Progenitor cell of endocrine pancreas (in vitro differentiated cells): ENCODE results near the gene MYO1E. TPM values are rescaled to one million over a fixed set of nuclear protein-coding genes. Genes with fewer than 3 reads are reported as not detected.

Source experiments
- DNase-seq: peaks from one replicate; pipeline ENCODE4 v3.0.0; 2021; ENCODE audit warnings: low spot score; ENCODE audit not compliant: unreplicated experiment
- H3K27ac Mint-ChIP-seq: 2 replicates; pipeline ENCODE4 v1.8.0; 2021; ENCODE audit warnings: mild to moderate bottlenecking, moderate library complexity, mixed read lengths
- H3K27me3 Mint-ChIP-seq: 2 replicates; pipeline ENCODE4 v1.8.0; 2021; ENCODE audit warnings: mixed read lengths
- H3K36me3 Mint-ChIP-seq: 2 replicates; pipeline ENCODE4 v1.8.0; 2022; ENCODE audit warnings: mixed read lengths; ENCODE audit not compliant: insufficient read depth
- H3K4me1 Mint-ChIP-seq: 2 replicates; pipeline ENCODE4 v1.8.0; 2021; ENCODE audit warnings: low read depth, mixed read lengths
- H3K4me3 Mint-ChIP-seq: 2 replicates; pipeline ENCODE4 v1.8.0; 2021; ENCODE audit warnings: low read depth, mild to moderate bottlenecking, moderate library complexity, mixed read lengths
- H3K9me3 Mint-ChIP-seq: 2 replicates; pipeline ENCODE4 v1.8.0; 2021; ENCODE audit warnings: low read depth, mixed read lengths
- total RNA-seq: library from RNA; stranded (reverse); gene quantifications from 2 replicates; pipeline ENCODE4 v1.2.1, GENCODE V29; 2021
- TF ChIP-seq, protein P1 (sequence below): fragments of 200-600 bp; sonication (generic); IDR thresholded peaks from one replicate; pipeline ENCODE4 v1.5.0; 2021; ENCODE audit warnings: antibody characterized with exemption, mild to moderate bottlenecking; ENCODE audit not compliant: unreplicated experiment

The MYO1E gene
- total RNA-seq, 1 donor from 2014 or later, result 40.4 TPM

DNA sequence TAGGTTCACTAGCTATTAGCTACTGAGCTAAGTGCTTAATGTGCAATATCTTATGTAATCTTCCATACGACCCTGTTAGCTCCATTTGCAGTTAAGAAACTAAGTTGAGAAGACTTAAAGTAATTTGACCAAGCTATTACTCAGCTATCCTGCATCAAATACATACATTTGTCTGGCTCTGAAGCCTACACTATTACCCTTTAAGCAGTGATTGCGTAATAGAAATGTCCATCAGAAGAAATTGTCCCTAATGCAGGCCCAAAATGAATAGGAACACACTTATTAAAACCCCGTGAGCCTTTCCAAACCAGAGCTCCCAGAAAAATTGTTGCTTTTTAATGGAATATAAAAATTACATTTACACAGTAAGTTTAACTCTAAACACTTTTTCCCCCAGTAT lies 5.3 kb upstream of the MYO1E start:
- no peak for DNase-seq
- Mint-ChIP-seq H3K27me3 (peaks cover 8% of the 10 kb centered on the region), H3K36me3 (no peaks in the 10 kb centered on the region), H3K9me3 (no peaks in the 10 kb centered on the region), H3K4me1 (peaks cover 7% of the 10 kb centered on the region), H3K4me3 (no peak overlapping the region), H3K27ac (no peak overlapping the region)
- TF ChIP-seq, protein P1, sequence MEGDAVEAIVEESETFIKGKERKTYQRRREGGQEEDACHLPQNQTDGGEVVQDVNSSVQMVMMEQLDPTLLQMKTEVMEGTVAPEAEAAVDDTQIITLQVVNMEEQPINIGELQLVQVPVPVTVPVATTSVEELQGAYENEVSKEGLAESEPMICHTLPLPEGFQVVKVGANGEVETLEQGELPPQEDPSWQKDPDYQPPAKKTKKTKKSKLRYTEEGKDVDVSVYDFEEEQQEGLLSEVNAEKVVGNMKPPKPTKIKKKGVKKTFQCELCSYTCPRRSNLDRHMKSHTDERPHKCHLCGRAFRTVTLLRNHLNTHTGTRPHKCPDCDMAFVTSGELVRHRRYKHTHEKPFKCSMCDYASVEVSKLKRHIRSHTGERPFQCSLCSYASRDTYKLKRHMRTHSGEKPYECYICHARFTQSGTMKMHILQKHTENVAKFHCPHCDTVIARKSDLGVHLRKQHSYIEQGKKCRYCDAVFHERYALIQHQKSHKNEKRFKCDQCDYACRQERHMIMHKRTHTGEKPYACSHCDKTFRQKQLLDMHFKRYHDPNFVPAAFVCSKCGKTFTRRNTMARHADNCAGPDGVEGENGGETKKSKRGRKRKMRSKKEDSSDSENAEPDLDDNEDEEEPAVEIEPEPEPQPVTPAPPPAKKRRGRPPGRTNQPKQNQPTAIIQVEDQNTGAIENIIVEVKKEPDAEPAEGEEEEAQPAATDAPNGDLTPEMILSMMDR, result no peak

DNA sequence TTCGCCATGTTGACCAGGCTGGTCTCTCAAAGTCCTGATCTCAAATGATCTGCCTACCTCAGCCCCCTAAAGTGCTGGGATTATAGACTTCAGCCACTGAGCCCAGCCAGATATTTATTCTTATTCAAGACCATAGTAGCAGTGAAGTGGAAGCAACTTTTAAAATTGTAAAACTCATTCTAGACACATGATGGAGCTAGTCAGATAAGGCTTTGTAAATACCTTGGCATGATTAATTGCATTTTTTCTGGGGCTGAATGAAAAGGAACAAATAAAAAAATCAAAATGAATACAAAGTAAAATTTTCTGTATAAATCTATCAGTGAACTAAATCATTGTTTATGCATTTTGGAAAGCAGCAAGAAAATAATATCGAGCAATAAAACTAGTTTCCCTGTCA lies 4.1 kb upstream of the MYO1E start:
- TF ChIP-seq, protein P1, result no peak
- H3K36me3 Mint-ChIP-seq, result no peaks in the 10 kb centered on the region
- no peaks in the 10 kb centered on the region for H3K9me3 Mint-ChIP-seq
- no peak overlapping the region for H3K4me3 Mint-ChIP-seq
- no peak overlapping the region for H3K27ac Mint-ChIP-seq
- DNase-seq, result no peak
- H3K27me3 Mint-ChIP-seq, result peaks cover 8% of the 10 kb centered on the region
- H3K4me1 Mint-ChIP-seq, result peaks cover 10% of the 10 kb centered on the region

DNA sequence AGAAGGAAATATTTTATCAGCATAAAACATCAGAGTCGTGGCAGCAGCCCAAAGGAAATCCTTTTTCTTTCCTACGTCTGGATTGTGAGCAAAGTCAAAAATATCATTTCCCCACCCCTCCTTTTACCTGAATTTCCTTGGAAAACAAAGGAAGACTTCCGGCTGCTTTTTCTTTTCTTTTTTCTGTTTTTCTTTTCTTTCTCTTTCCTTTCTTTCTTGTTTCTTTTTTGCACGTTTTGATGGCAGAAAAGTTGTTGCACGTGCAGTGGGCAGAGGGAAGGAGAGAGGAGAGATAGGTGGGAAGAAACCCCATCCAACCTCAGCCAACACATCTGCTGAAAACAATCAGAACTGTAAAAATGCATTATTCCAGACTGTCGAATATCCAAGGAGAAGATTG lies 544 bp upstream of the MYO1E start:
- Mint-ChIP-seq H3K4me3 (peak overlapping the region; percentile 95), H3K36me3 (no peaks in the 10 kb centered on the region), H3K27ac (peak overlapping the region; percentile 98), H3K27me3 (peaks cover 8% of the 10 kb centered on the region), H3K9me3 (no peaks in the 10 kb centered on the region), H3K4me1 (peaks cover 14% of the 10 kb centered on the region)
- DNase-seq, result no peak
- TF ChIP-seq, protein P1, result no peak

DNA sequence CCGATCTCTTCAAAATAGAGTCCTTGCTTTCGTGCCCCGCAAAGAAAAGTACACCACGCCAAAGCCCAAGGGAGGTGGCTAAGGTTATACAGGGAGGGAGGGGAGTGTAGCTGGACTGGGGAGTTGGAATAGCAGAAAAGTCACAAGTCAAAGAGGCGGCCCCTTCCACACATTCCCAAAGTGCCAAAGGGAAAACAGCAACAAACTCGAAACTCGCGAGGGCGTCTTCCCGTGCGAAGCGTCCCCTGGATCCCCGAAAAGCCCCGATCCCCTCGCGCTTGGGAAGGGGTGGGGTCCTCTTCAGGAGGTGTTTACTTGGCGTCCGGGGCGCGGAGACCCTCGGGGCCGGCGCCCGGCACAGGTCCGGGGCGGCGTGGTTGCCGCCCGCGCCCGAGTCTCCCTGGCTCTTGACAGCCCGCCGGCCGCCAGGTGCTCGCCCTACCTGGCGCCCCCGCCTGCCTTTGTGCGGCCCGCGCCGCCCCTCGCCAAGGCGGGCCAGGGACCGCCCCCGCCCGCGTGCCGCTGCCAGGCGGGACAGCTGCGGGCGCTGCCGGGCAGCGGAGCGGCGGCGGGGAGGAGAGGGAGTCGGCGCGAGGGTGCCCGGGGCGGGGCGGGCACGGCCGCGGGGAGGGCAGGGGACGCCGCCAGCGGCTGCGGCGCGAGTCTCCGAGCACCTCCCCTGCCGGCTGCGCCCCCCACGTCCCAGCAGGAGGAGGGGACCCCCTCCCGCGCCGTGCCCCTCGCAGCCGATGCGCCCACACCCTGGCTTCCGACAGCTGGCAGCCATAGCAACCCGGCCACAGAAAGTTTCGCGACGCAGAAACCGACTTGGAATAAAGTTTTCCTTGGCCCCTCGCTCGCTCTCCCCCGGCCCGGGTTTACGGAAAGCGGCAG lies 966 bp downstream of the MYO1E start:
- peak overlapping the region; percentile 98 for H3K27ac Mint-ChIP-seq
- TF ChIP-seq, protein P1, result no peak
- no peaks in the 10 kb centered on the region for H3K9me3 Mint-ChIP-seq
- peaks cover 16% of the 10 kb centered on the region for H3K4me1 Mint-ChIP-seq
- H3K27me3 Mint-ChIP-seq, result peaks cover 8% of the 10 kb centered on the region
- H3K4me3 Mint-ChIP-seq, result peak overlapping the region; percentile 95
- DNase-seq, result peak; percentile 46
- no peaks in the 10 kb centered on the region for H3K36me3 Mint-ChIP-seq

DNA sequence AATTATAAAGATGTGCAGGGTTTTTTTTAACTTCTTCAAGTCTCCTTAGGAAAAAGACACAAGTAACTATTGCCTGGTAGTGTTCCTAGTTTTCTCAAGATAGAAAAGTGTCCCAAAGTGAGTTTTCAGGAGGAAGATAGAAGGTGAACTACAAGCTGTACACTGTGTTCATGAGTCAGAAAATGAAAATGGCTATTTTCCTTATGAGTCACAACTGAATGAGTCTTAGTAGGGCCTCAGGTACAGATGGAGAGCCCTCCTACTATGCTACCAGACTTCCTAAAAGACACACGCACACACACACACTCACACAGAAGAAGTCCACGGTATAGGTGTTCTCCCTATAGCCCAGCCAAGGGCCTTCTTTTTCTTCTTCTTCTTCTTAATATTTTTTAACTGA lies 3.1 kb downstream of the MYO1E start:
- Mint-ChIP-seq H3K9me3 (no peaks in the 10 kb centered on the region), H3K27ac (no peak overlapping the region), H3K27me3 (peaks cover 8% of the 10 kb centered on the region), H3K4me1 (peaks cover 16% of the 10 kb centered on the region), H3K36me3 (no peaks in the 10 kb centered on the region), H3K4me3 (no peak overlapping the region)
- no peak for DNase-seq
- TF ChIP-seq, protein P1, result no peak
